Loucy (cell line): ENCODE results near the gene CLTCL1.

Experiments
- H2AFZ ChIP-seq: fragments of 200-600 bp; sonication (generic); 2 replicates; pipeline ENCODE4 v1.6.0; 2016; ENCODE audit warnings: antibody characterized with exemption, mild to moderate bottlenecking, low read length, moderate library complexity
- H3F3A ChIP-seq: fragments of 200-600 bp; 2 replicates; pipeline ENCODE4 v1.6.0; 2016; ENCODE audit warnings: antibody characterized with exemption, low read depth, mild to moderate bottlenecking
- H3K27me3 ChIP-seq: fragments of 200-600 bp; sonication (generic); 2 replicates; pipeline ENCODE4 v1.6.1; 2014; ENCODE audit warnings: low read length, mild to moderate bottlenecking; ENCODE audit not compliant: insufficient read depth, poor library complexity, severe bottlenecking
- H3K36me3 ChIP-seq: fragments of 200-600 bp; sonication (generic); 2 replicates; pipeline ENCODE4 v1.6.1; 2016; ENCODE audit warnings: low read length; ENCODE audit not compliant: insufficient read depth
- H3K4me1 ChIP-seq: fragments of 200-600 bp; sonication (generic); 2 replicates; pipeline ENCODE4 v1.5.1; 2014; ENCODE audit warnings: low read length, mild to moderate bottlenecking; ENCODE audit not compliant: insufficient read depth, poor library complexity, severe bottlenecking
- H3K4me2 ChIP-seq: fragments of 200-600 bp; sonication (generic); 2 replicates; pipeline ENCODE4 v1.6.0; 2014; ENCODE audit warnings: antibody characterized with exemption, low read length, low read depth, mild to moderate bottlenecking; ENCODE audit not compliant: poor library complexity, severe bottlenecking
- H3K4me3 ChIP-seq: fragments of 200-600 bp; sonication (generic); 2 replicates; pipeline ENCODE4 v1.5.1; 2014; ENCODE audit warnings: low read length, mild to moderate bottlenecking, mixed read lengths; ENCODE audit not compliant: poor library complexity, severe bottlenecking
- H3K79me2 ChIP-seq: fragments of 200-600 bp; sonication (generic); 2 replicates; pipeline ENCODE4 v1.6.1; 2014; ENCODE audit warnings: low read length; ENCODE audit not compliant: insufficient read depth
- H3K9ac ChIP-seq: fragments of 200-600 bp; sonication (generic); 2 replicates; pipeline ENCODE4 v1.6.0; 2014; ENCODE audit warnings: mild to moderate bottlenecking, low read depth, low read length, moderate library complexity; ENCODE audit not compliant: poor library complexity, severe bottlenecking
- H3K9me2 ChIP-seq: fragments of 200-600 bp; sonication (generic); replicated peaks from 2 replicates; pipeline ENCODE4 v1.6.1; 2016; ENCODE audit warnings: low read depth, low read length, mixed read lengths
- H3K9me3 ChIP-seq: fragments of 200-600 bp; sonication (generic); 2 replicates; pipeline ENCODE4 v1.6.1; 2014; ENCODE audit warnings: mild to moderate bottlenecking, antibody characterized with exemption, low read length, low read depth; ENCODE audit not compliant: insufficient read depth
- H4K20me1 ChIP-seq: fragments of 200-600 bp; sonication (generic); 2 replicates; pipeline ENCODE4 v1.6.0; 2014; ENCODE audit warnings: antibody characterized with exemption, low read length, mild to moderate bottlenecking; ENCODE audit not compliant: insufficient read depth, poor library complexity, severe bottlenecking
- CTCF ChIP-seq: fragments of 200-600 bp; sonication (generic); conservative IDR thresholded peaks from 2 replicates; pipeline ENCODE4 v1.5.1; 2014; ENCODE audit warnings: mild to moderate bottlenecking, antibody characterized with exemption, low read length
- EZH2phosphoT487 ChIP-seq: fragments of 200-600 bp; IDR thresholded peaks from 2 replicates; pipeline ENCODE4 v1.6.1; 2018; ENCODE audit warnings: antibody characterized with exemption, mild to moderate bottlenecking, moderate library complexity, borderline replicate concordance

CLTCL1 gene

GRCh38 chr22:19175602-19176174, 115.8 kb downstream of the CLTCL1 start:
- Histone ChIP-seq H3K9me2 (no peaks in the 10 kb centered on the region), H3F3A (no peaks in the 10 kb centered on the region), H3K36me3 (no peaks in the 10 kb centered on the region), H3K4me1 (peaks cover 41% of the 10 kb centered on the region), H4K20me1 (peaks cover 31% of the 10 kb centered on the region), H3K79me2 (peaks cover 54% of the 10 kb centered on the region), H3K9me3 (no peaks in the 10 kb centered on the region), H2AFZ (no peak overlapping the region), H3K27me3 (no peaks in the 10 kb centered on the region), H3K4me3 (no peak overlapping the region), H3K4me2 (no peak overlapping the region), H3K9ac (no peak overlapping the region)
- TF ChIP-seq CTCF (no peak), EZH2phosphoT487 (no peak)

GRCh38 chr22:19175026-19175601, 116.4 kb downstream of the CLTCL1 start:
- Histone ChIP-seq H3K9me3 (no peaks in the 10 kb centered on the region), H3F3A (no peaks in the 10 kb centered on the region), H3K27me3 (no peaks in the 10 kb centered on the region), H3K4me1 (peaks cover 45% of the 10 kb centered on the region), H2AFZ (no peak overlapping the region), H3K9ac (no peak overlapping the region), H3K79me2 (peaks cover 54% of the 10 kb centered on the region), H3K9me2 (no peaks in the 10 kb centered on the region), H3K4me3 (no peak overlapping the region), H4K20me1 (peaks cover 31% of the 10 kb centered on the region), H3K36me3 (no peaks in the 10 kb centered on the region), H3K4me2 (no peak overlapping the region)
- TF ChIP-seq EZH2phosphoT487 (no peak), CTCF (no peak)

GRCh38 chr22:19174106-19175025, 117.2 kb downstream of the CLTCL1 start:
- no peak for TF ChIP-seq EZH2phosphoT487
- no peak for TF ChIP-seq CTCF
- peak overlapping the region; percentile 98 for H3K4me3 ChIP-seq
- no peaks in the 10 kb centered on the region for H3F3A ChIP-seq
- peaks cover 45% of the 10 kb centered on the region for H3K4me1 ChIP-seq
- H3K27me3 ChIP-seq = no peaks in the 10 kb centered on the region
- peaks cover 54% of the 10 kb centered on the region for H3K79me2 ChIP-seq
- peak overlapping the region; percentile 94 for H3K4me2 ChIP-seq
- peaks cover 31% of the 10 kb centered on the region for H4K20me1 ChIP-seq
- no peaks in the 10 kb centered on the region for H3K9me3 ChIP-seq
- peak overlapping the region; percentile 19 for H3K9ac ChIP-seq
- H3K9me2 ChIP-seq = no peaks in the 10 kb centered on the region
- no peak overlapping the region for H2AFZ ChIP-seq
- H3K36me3 ChIP-seq = no peaks in the 10 kb centered on the region
